HG02610 (cell line): ENCODE data around the gene CGN.
A peak's percentile ranks its signal among the peaks of the same experiment; 100 is the strongest.

Experiments used
- ATAC-seq: cut with Tn5 transposase; IDR thresholded peaks from one replicate; pipeline ENCODE4 v1.9.1; 2021; ENCODE audit warnings: mild to moderate bottlenecking, moderate library complexity; ENCODE audit not compliant: unreplicated experiment

Gene CGN

DNA sequence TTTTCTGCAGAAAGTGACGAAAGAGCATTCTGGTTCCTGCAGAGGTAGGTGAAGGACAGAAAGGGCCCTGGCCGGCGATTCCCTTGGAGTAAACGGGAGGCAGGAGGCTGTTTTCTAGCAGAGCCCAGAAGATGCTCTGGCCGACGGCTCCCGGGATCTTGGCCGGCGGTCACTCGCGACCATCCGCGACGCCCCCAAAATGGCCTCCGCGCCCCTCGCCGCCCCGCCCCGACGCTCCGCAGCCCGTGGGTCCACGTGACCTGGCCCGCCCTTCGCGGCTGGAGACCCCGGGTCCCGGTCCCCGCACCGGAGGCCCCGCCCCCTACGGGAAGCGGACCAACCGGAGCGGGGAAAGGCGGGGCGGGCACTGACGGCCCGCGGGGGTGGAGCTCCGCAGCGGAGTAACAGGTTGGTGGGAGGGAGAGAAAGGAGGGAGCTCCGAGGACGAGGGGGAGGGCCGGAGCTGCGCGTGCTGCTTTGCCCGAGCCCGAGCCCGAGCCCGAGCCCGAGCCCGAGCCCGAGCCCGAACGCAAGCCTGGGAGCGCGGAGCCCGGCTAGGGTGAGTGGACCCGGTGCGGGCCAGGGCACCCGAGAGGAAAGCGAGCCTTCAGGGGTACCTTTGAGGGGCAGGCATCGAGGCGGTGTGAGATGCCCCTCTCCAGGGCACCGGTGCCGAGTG lies at the start of gene CGN:
Gene CGN, plus strand, starts transcription at position 431 of the 679 bp plus-strand sequence. CDS start 7,133 bp downstream, outside the sequence.
- peak; percentile 73 for ATAC-seq

GRCh38 chr1:151461694-151462093 lies 49.5 kb upstream of the CGN start:
- ATAC-seq = no peak

DNA sequence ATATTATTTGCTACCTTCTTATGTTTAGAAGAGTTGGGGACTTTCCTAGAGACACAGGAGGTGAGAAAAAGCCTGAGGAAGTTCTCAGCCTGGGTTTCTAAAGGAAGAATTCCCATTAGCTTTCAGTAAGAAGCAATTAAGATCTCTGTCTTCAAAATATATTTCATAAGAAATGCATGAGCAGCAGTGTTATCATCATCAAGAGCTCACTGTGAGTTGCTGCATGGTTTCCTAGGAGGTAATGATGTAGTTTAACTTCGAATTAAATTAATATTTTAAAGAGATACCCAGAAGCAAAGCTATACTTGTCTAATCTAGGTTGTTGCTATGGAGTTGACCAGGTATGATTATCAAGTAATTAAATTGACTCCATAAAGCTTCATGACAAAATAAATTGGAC lies 46.2 kb upstream of the CGN start:
- no peak for ATAC-seq

DNA sequence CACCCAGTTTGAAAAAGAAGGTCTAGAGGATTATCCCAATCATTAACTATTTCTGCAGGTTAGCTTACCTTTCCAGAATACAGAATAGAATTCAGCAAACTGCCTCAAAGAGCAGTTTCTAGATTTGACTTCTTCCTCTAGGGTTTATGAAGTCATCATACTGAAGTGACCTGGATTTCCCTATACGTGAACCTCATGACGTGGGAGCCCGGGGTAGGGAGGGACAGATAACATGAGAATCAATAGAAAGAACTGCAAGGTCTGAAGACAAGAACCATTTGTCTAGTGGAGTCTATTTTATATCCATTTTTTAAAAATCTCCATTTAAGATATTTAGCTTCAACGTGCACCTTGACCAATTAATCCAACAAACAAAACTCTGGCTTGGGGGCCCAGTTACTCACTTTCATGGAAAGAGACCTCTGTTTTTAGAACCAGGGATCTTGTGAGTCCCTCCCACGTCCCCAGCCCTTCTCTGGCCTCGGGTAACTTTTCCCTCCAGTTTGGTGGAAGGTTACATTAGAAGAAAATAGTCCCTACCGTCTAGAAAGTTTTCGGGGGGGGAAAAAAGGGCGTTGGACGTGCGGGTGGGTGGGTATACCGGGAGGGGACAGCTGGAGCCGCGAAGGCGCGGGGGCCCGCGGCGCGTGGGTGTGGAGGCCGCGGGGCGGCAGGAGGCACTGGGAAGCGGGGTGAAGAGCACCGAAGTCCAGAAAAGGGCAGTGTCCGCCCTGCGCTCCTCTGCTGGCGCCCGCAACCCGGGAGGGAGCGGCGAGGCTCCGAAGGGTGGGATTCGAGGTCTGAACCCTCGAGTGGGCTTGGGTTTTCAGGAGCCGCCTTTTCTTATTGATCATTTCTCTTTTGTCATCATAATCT lies 38.1 kb upstream of the CGN start:
- ATAC-seq = no peak

GRCh38 chr1:151474745-151475144 lies 36.4 kb upstream of the CGN start:
- no peak for ATAC-seq

DNA sequence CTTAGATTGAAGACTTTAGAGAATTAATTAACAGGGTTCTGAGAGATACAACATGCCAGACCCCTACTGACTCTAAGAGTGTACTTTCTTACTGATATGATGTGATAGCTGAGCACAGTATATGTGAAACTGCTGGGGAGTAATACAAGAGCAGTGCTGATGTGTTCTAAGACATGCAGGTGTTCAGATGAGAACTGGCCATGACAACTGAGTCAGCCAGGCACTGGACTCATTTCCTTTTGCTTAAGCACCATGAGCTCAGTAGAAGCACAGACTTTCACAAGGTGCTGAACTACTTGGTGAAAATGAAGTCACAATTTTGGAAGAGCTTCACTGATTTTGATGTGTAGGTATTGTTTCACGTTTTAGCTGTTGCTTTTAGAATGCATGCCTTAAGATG lies 36.0 kb upstream of the CGN start:
- peak; percentile 88 for ATAC-seq

GRCh38 chr1:151476083-151476482 lies 35.1 kb upstream of the CGN start:
- no peak for ATAC-seq

- ATAC-seq = no peak
Measured at GRCh38 chr1:151477066-151477465, 34.1 kb upstream of the CGN start.

DNA sequence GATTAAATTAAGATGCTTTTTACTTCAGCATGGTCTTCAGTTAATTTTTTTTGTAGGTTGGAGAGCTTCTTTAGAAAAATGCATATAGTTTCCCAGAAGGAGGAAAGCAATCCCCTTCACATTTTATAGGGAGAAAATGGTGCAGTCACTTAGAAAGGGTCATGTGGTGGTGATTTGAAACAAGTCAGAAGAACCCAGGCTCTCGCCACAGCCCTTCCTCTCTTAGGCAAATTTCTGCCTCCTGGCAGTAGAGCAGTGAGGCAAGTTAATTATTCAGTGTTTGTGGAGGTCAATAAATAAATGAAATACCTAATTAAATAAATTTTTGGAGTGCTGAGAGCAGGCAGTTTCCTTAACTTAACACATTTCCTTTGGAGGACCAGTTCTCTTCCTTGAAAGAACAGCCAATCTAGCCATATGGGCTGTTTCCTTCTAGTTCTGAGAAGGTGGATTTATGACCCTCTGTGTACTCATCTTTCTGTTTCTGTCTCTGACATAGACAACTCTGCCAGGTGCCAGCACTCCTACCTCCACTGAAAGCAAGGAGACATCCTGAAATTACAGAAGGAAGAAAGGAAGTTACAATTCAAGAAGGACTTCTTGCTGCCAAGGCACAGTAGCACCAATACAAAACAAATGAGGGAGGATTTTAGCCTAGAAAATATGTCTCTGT lies 32.9 kb upstream of the CGN start:
- no peak for ATAC-seq

DNA sequence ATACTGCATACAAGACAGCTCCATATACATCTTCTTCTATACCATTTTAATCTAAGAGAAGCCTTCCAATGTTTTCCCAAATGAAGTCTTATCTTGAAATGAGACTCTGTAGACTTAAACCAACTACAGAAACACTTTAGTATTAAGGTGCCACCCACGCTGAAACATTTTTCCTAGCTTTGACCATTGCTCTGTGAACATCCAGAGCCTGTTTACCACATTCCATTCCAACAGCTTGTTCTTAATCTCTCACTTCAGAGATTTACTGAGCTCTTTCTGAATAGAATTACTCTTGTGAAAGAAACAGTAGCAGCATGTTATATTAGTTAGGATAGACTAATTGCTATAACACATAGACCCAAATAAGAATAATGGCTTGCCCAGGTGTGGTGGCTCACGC lies 32.3 kb upstream of the CGN start:
- ATAC-seq = no peak

- no peak for ATAC-seq
Measured at GRCh38 chr1:151479462-151479861, 31.7 kb upstream of the CGN start.

DNA sequence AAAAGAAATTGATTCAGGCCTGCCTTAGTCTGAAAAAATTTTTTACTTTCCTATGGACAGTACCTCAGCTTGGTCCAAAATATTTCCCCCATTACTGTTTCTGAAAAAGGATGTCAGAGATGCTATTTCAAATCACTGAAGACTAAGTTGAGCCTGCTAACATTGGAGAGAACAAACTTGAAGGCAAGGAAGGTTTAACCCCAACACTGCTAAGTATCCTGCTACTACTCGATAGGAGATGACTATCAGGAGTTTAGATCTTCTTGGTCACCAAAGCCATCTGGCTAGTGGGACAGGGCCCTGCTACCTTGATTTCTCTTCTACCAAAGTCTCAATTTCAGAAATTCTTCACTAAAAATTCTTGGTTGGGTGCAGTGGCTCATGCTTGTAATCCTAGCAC lies 29.2 kb upstream of the CGN start:
- ATAC-seq = no peak

DNA sequence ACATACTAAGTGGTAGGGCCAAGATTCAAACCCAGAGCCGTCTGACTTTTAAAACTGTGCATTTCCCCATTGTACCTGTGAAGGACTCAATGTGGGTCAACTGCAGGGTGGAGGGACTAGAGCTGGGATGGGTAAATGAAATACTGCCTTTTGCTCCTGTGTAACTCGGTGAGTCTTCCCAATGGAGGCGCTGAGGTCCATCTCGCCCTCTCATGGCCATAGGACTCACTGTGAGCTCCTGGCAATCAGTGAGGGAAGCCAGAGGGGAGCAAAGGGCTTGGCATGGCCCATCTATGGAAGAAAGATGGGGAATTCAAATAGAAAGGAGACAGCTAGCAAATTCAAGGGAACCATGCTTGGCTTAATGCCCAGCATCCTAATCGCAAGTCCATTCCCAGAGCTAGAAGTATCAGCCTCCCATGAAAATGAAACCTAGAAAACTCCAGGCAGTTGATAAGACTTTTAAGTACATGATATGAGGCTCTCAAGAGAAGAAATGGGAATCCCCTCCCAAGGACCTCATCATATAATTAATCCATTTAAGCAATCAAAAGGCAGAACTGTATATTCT lies 25.4 kb upstream of the CGN start:
- no peak for ATAC-seq

- ATAC-seq = no peak
Measured at GRCh38 chr1:151486557-151486956, 24.6 kb upstream of the CGN start.

GRCh38 chr1:151491641-151492040 lies 19.5 kb upstream of the CGN start:
- no peak for ATAC-seq

DNA sequence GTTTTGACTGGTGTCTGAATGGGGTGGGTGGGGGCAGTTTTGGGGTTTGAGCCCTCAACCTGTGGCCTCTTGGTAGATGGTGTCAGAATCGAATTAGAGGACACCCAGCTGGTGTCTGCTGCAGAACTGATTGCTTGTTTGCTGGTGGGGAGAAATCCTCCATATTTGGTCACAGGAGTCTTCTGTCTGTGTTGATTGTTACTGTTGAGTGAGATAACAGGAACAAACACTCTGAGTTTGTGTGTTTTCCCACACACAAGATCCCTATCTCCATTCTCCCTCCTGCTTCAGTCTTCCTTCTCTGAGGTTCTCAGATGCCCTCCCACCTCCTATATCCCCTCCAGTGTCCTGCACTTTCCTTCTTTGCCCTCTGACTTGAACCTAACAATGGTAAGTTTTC lies 19.1 kb upstream of the CGN start:
- no peak for ATAC-seq

DNA sequence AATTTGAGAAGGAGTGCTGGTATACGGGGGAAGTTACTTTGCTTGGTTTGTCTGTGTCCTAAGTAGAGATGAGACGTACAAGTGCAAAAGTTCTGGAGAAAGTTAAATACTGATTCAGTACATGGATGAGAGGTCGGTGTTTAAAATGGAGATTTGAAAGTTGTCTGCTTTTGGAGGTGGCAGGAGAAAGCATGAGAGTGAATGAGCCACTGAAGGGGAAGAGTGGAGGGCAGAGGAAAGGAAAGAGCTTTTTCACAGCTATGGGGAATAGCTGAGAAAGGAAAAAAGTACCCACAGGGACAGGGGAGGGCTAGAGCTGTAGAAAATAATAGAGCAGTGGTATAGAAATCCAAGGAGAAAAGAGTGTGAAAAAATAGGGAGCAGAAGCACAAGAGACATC lies 18.1 kb upstream of the CGN start:
- no peak for ATAC-seq

GRCh38 chr1:151494741-151495281 lies 16.4 kb upstream of the CGN start:
- ATAC-seq = peak; percentile 51

DNA sequence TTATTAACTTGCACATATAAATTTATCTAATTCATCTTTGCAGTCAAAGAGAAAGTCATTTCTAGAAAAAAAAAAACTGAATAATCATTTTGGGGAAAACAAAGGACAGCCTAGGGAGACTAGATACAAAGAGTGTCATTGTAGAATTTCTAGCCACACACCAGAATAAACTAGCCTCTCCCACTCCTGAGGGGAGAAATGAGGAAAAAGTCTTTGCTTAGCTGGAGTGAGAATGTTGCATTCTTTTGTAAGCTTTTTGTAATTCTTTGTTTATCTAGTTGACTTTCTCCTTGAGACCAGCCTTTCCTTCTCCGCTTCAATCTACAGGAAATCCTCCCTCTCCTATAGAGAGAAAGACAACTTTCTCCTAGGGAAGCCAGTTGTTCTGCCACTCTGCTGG lies 15.9 kb upstream of the CGN start:
- ATAC-seq = no peak

DNA sequence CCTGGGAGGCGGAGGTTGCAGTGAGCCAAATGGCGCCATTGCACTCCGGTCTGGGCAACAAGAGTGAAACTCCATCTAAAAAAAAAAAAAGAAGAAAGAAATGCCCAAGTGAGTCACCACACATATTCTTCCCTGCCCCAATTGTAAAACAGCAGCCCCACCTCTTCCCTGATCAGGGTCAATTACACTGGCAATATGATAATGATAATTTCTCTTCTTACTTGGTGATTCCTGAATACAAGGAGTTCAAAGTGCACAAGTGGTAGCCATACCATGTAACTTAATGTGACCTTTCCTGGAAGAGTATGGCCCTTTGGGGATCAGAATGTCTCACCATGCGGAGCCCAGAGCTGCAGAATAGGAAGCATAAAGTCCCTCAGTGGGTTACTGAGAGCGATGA lies 11.8 kb upstream of the CGN start:
- no peak for ATAC-seq

- no peak for ATAC-seq
Measured at GRCh38 chr1:151499930-151500329, 11.3 kb upstream of the CGN start.
